ENCODE measurements around the gene PRDM13. TPM values are rescaled to one million over a fixed set of nuclear protein-coding genes. Genes with fewer than 3 reads are reported as not detected.

The PRDM13 gene
- total and polyA plus RNA-seq, 9 of the 15 experiments (the other 6 are each of a cell fraction or from before 2014, with no cell fraction given) = not detected

GRCh38 chr6:99568103-99568933 lies 38.3 kb upstream of the PRDM13 start, which contains the start of gene CCNC (continued):
- TF ChIP-seq MYBL2 (IDR thresholded peaks at IDR 0.05; ENCODE audit: low read depth) (peak; percentile 74), MYBL2 (CRISPR knock-in tag; IDR thresholded peaks at IDR 0.05; ENCODE audit: borderline replicate concordance) (no peak), ATF4 (CRISPR knock-in tag; IDR thresholded peaks at IDR 0.05) (no peak), THAP7 (CRISPR knock-in tag; IDR thresholded peaks at IDR 0.05) (no peak), MAFG (tag; conservative IDR thresholded peaks at IDR 0.05) (no peak), GTF2B (IDR thresholded peaks at IDR 0.05; ENCODE audit: extremely low read depth, insufficient read length) (peak; percentile 32), BACH1 (tag; IDR thresholded peaks at IDR 0.05) (no peak), ID3 (CRISPR knock-in tag; IDR thresholded peaks at IDR 0.05) (no peak), ID3 (tag; IDR thresholded peaks at IDR 0.05) (peak; percentile 84), HIVEP1 (CRISPR knock-in tag; IDR thresholded peaks at IDR 0.05) (no peak), ZBTB49 (CRISPR knock-in tag; IDR thresholded peaks at IDR 0.05; ENCODE audit: borderline replicate concordance) (no peak), THAP12 (CRISPR knock-in tag; IDR thresholded peaks at IDR 0.05) (0 out of 2 replicates have a peak, but pooled peaks have one; percentile 5), CTCFL (IDR thresholded peaks at IDR 0.05; ENCODE audit: borderline replicate concordance, insufficient read depth, low read depth, low read length, poor library complexity, severe bottlenecking) (no peak), COPS2 (conservative IDR thresholded peaks at IDR 0.05) (no peak), SMAD3 (CRISPR knock-in tag; conservative IDR thresholded peaks at IDR 0.05) (no peak)

All from K562 (cell line).